ENCODE results near the gene ALDH1L2.

Gene ALDH1L2

GRCh38 chr12:104986022-104986941 lies 98.0 kb downstream of the ALDH1L2 start, which contains the start of gene NOPCHAP1:
TSS of gene NOPCHAP1 (plus strand) at chr12:104986316. CDS start at chr12:104986353, 37 bp downstream.
- Histone ChIP-seq H3K4me1 (ENCODE audit: control insufficient read depth, insufficient read depth, low read length) (no peaks in the 10 kb centered on the region), H3K9me3 (ENCODE audit: control insufficient read depth, insufficient read depth, low read depth, low read length) (no peaks in the 10 kb centered on the region), H3K4me3 (ENCODE audit: low read depth, low read length) (peak within 1 kb of the TSS; percentile 92), H3K36me3 (ENCODE audit: control insufficient read depth in 2 of 2, insufficient read depth in 1 of 2, low read length in 2 of 2) (peaks cover 12 to 34% of the 10 kb centered on the region in 2 experiments; a peak in 2 of 3 replicates), H3K27ac (ENCODE audit: extremely low read depth, low read depth, low read length) (peak within 1 kb of the TSS; percentile 24; the same call in 1 of the 2 replicates)
- ChIA-PET CTCF (no interaction called here), POLR2A (interaction anchor here (0.6 to 2.5 kb wide), 5 partner anchors 9 to 530 kb away, joined by 3 to 12 read pairs (median 3); partner anchors contain the start of genes CHST11 and SLC41A2)
- TF ChIP-seq PBX3 (CRISPR knock-in tag; IDR thresholded peaks at IDR 0.05), result 0 out of 2 replicates have a peak, but pooled peaks have one; percentile 20
- peak; percentile 73 for TF ChIP-seq KLF9 (tag by site-specific recombination; IDR thresholded peaks at IDR 0.05; ENCODE audit: low read depth)
- no peak for TF ChIP-seq ZNF785 (tag by site-specific recombination; IDR thresholded peaks at IDR 0.05)
- 0 out of 2 replicates have a peak, but pooled peaks have one; percentile 56 for TF ChIP-seq ZNF692 (tag by site-specific recombination; IDR thresholded peaks at IDR 0.05)
- no peak for TF ChIP-seq ZNF23 (tag by site-specific recombination; IDR thresholded peaks at IDR 0.05; ENCODE audit: borderline replicate concordance)
- no peak for TF ChIP-seq SCRT2 (tag by site-specific recombination; IDR thresholded peaks at IDR 0.05)
- no peak for TF ChIP-seq ZNF280D (tag by site-specific recombination; IDR thresholded peaks at IDR 0.05)
- peak; percentile 63 for TF ChIP-seq ZBTB8A (tag by site-specific recombination; IDR thresholded peaks at IDR 0.05)
- TF ChIP-seq ZNF19 (tag by site-specific recombination; IDR thresholded peaks at IDR 0.05; ENCODE audit: low read depth), result no peak
- no peak for TF ChIP-seq ZNF707 (tag by site-specific recombination; IDR thresholded peaks at IDR 0.05)
- TF ChIP-seq ZNF658 (tag by site-specific recombination; IDR thresholded peaks at IDR 0.05), result no peak
- TF ChIP-seq, protein P1, sequence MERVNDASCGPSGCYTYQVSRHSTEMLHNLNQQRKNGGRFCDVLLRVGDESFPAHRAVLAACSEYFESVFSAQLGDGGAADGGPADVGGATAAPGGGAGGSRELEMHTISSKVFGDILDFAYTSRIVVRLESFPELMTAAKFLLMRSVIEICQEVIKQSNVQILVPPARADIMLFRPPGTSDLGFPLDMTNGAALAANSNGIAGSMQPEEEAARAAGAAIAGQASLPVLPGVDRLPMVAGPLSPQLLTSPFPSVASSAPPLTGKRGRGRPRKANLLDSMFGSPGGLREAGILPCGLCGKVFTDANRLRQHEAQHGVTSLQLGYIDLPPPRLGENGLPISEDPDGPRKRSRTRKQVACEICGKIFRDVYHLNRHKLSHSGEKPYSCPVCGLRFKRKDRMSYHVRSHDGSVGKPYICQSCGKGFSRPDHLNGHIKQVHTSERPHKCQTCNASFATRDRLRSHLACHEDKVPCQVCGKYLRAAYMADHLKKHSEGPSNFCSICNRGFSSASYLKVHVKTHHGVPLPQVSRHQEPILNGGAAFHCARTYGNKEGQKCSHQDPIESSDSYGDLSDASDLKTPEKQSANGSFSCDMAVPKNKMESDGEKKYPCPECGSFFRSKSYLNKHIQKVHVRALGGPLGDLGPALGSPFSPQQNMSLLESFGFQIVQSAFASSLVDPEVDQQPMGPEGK (tag by site-specific recombination; IDR thresholded peaks at IDR 0.05), result no peak
- no peak for TF ChIP-seq TRIM28 (IDR thresholded peaks at IDR 0.05; ENCODE audit: borderline replicate concordance, low read length)
- peak; percentile 42; the same call in 1 of the 2 replicates for TF ChIP-seq SP7 (tag by site-specific recombination; IDR thresholded peaks at IDR 0.05)
- no peak for TF ChIP-seq ZNF624 (tag by site-specific recombination; IDR thresholded peaks at IDR 0.05)
- TF ChIP-seq ZNF211 (tag by site-specific recombination; IDR thresholded peaks at IDR 0.05; ENCODE audit: low read depth), result no peak
- TF ChIP-seq INSM2 (tag by site-specific recombination; IDR thresholded peaks at IDR 0.05), result no peak
- no peak for TF ChIP-seq ZNF549 (tag by site-specific recombination; IDR thresholded peaks at IDR 0.05)
- no peak for TF ChIP-seq ZSCAN5A (tag by site-specific recombination; IDR thresholded peaks at IDR 0.05)
- TF ChIP-seq ZNF311 (tag by site-specific recombination; IDR thresholded peaks at IDR 0.05; ENCODE audit: borderline replicate concordance), result no peak
- no peak for TF ChIP-seq ZFP41 (tag by site-specific recombination; IDR thresholded peaks at IDR 0.05; ENCODE audit: borderline replicate concordance)
- no peak for TF ChIP-seq ZBTB44 (tag by site-specific recombination; IDR thresholded peaks at IDR 0.05)
- peak; percentile 74 for TF ChIP-seq ZNF2 (tag by site-specific recombination; IDR thresholded peaks at IDR 0.05)
- TF ChIP-seq ZNF114 (tag by site-specific recombination; IDR thresholded peaks at IDR 0.05), result no peak

Measured in HEK293 (cell line).